ENCODE results near the gene C10orf71.

DNA sequence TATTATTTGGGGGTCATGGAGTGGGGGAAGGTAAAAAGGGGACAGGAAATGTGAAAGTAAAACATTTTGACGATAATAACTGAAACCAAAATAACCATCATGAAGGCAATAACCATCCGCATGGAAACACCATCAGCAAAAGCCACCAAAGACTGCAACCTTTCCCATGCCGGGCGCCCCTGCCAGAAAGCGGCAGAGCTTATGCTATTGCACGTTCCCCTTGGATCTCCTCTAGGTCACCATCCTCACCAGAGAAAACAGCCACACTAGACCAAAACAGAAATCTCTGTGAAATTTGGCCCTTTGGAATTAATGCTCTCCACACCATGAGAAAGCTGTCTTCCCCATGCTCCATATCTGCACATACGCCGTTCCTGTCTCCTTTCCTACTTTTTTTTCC, 65.8 kb downstream of the C10orf71 start:
- no peak for TF ChIP-seq TCF12 (IDR thresholded peaks at IDR 0.05; ENCODE audit: low read depth)
- TF ChIP-seq REST (IDR thresholded peaks at IDR 0.05; ENCODE audit: low read depth), result no peak
- no peak for TF ChIP-seq CREB1 (IDR thresholded peaks at IDR 0.05; ENCODE audit: low read depth)
- TF ChIP-seq FOXM1 (IDR thresholded peaks at IDR 0.05; ENCODE audit: borderline replicate concordance, low read depth), result no peak
- no peak for TF ChIP-seq YY1 (IDR thresholded peaks at IDR 0.05; ENCODE audit: low read depth)
- TF ChIP-seq TAF1 (IDR thresholded peaks at IDR 0.05; ENCODE audit: low read depth), result no peak
- no peak for TF ChIP-seq EGR1 (IDR thresholded peaks at IDR 0.05)
- no peak for TF ChIP-seq EP300 (IDR thresholded peaks at IDR 0.05; ENCODE audit: borderline replicate concordance)
- TF ChIP-seq, protein P1, sequence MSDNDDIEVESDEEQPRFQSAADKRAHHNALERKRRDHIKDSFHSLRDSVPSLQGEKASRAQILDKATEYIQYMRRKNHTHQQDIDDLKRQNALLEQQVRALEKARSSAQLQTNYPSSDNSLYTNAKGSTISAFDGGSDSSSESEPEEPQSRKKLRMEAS (IDR thresholded peaks at IDR 0.05), result no peak
- TF ChIP-seq, protein P2, sequence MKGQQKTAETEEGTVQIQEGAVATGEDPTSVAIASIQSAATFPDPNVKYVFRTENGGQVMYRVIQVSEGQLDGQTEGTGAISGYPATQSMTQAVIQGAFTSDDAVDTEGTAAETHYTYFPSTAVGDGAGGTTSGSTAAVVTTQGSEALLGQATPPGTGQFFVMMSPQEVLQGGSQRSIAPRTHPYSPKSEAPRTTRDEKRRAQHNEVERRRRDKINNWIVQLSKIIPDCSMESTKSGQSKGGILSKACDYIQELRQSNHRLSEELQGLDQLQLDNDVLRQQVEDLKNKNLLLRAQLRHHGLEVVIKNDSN (IDR thresholded peaks at IDR 0.05), result no peak
- TF ChIP-seq RAD21 (IDR thresholded peaks at IDR 0.05; ENCODE audit: low read depth), result no peak
- no peak for TF ChIP-seq CEBPB (IDR thresholded peaks at IDR 0.05)
- no peak for TF ChIP-seq NFIC (IDR thresholded peaks at IDR 0.05)
- TF ChIP-seq TEAD4 (IDR thresholded peaks at IDR 0.05), result no peak
